Nephron (organoid): ENCODE measurements around the gene ARHGAP22.
A peak's percentile ranks its signal among the peaks of the same experiment; 100 is the strongest.

Experiments used
- H3K27ac Mint-ChIP-seq, 3 experiments: 2 replicates each; pipeline ENCODE4 v1.8.0; 2020; ENCODE audit warnings: mixed read lengths in 3 of 3, mild to moderate bottlenecking in 2 of 3, moderate library complexity in 1 of 3
- H3K27me3 Mint-ChIP-seq: 2 replicates; pipeline ENCODE4 v1.8.0; 2021; ENCODE audit warnings: low read depth, mild to moderate bottlenecking, moderate library complexity, mixed read lengths
- H3K36me3 Mint-ChIP-seq: 2 replicates; pipeline ENCODE4 v1.8.0; 2020; ENCODE audit warnings: low read depth, mixed read lengths
- H3K4me1 Mint-ChIP-seq: 2 replicates; pipeline ENCODE4 v1.8.0; 2020; ENCODE audit warnings: mixed read lengths
- H3K4me3 Mint-ChIP-seq, 3 experiments: 2 replicates each; pipeline ENCODE4 v1.8.0; 2020; ENCODE audit warnings: mild to moderate bottlenecking in 3 of 3, mixed read lengths in 3 of 3, moderate library complexity in 2 of 3
- H3K9me3 Mint-ChIP-seq: 2 replicates; pipeline ENCODE4 v1.8.0; 2020; ENCODE audit warnings: mixed read lengths
- CTCF ChIP-seq, 3 experiments: fragments of 200-600 bp; sonication (generic); IDR thresholded peaks; one replicate each; pipeline ENCODE4 v1.5.0; 2021; ENCODE audit warnings: antibody characterized with exemption in 3 of 3; ENCODE audit not compliant: unreplicated experiment in 3 of 3

The ARHGAP22 gene

GRCh38 chr10:48475943-48476278, 129.0 kb downstream of the ARHGAP22 start:
- Mint-ChIP-seq H3K27me3 (peaks cover 4% of the 10 kb centered on the region), H3K27ac (no peak overlapping the region), H3K4me3 (no peak overlapping the region), H3K36me3 (no peaks in the 10 kb centered on the region), H3K4me1 (peaks cover 20% of the 10 kb centered on the region), H3K9me3 (peaks cover 2% of the 10 kb centered on the region)
- no peak for TF ChIP-seq CTCF (IDR thresholded peaks at IDR 0.05; ENCODE audit: unreplicated experiment in 3 of 3)

DNA sequence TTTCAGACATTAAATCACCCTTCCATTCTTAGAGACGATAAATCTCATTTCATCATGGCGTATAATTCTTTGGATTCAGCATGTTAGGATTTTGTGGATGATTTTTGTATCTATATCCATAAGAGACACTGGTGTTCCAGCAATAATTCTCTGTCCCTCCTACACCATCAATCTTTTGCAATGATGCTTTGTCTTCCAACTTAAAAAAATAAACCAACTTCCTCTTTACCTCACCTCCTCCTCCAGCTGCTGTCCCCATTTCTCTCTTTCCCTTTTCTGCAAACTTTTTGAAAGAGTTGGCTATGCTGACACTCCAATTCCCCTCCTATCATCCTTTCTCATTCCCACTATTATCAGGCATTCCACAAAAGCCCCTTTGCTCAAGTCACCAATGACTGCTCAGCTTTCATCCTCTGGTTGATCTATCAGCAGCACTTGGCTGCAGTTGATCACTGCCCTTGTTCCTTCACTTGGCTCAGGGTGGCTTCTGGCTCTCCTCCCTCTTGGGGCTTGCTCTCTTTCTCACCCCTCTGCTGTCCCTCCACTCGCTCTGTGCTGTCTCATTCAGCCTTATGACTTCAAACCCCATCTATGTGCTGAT, 130.0 kb downstream of the ARHGAP22 start:
- Mint-ChIP-seq H3K9me3 (peaks cover 2% of the 10 kb centered on the region), H3K4me1 (peaks cover 28% of the 10 kb centered on the region), H3K4me3 (no peak overlapping the region), H3K27me3 (peaks cover 4% of the 10 kb centered on the region), H3K27ac (peak overlapping the region in 1 of 3 experiments; percentile 39), H3K36me3 (no peaks in the 10 kb centered on the region)
- no peak for TF ChIP-seq CTCF (IDR thresholded peaks at IDR 0.05; ENCODE audit: unreplicated experiment in 3 of 3)

- H3K4me1 Mint-ChIP-seq: peaks cover 34% of the 10 kb centered on the region
- H3K27ac Mint-ChIP-seq: no peak overlapping the region
- TF ChIP-seq CTCF (IDR thresholded peaks at IDR 0.05; ENCODE audit: unreplicated experiment in 3 of 3): no peak
- peaks cover 2% of the 10 kb centered on the region for H3K9me3 Mint-ChIP-seq
- peaks cover 4% of the 10 kb centered on the region for H3K27me3 Mint-ChIP-seq
- H3K4me3 Mint-ChIP-seq: no peak overlapping the region
- H3K36me3 Mint-ChIP-seq: no peaks in the 10 kb centered on the region
Observed at GRCh38 chr10:48473704-48474103, 131.2 kb downstream of the ARHGAP22 start.

- no peak for TF ChIP-seq CTCF (IDR thresholded peaks at IDR 0.05; ENCODE audit: unreplicated experiment in 3 of 3)
- no peak overlapping the region for H3K4me3 Mint-ChIP-seq
- H3K4me1 Mint-ChIP-seq: peaks cover 42% of the 10 kb centered on the region
- no peak overlapping the region for H3K27ac Mint-ChIP-seq
- no peaks in the 10 kb centered on the region for H3K27me3 Mint-ChIP-seq
- peaks cover 2% of the 10 kb centered on the region for H3K9me3 Mint-ChIP-seq
- H3K36me3 Mint-ChIP-seq: no peaks in the 10 kb centered on the region
Observed at GRCh38 chr10:48472501-48473069, 132.3 kb downstream of the ARHGAP22 start.

GRCh38 chr10:48470893-48471805, 133.7 kb downstream of the ARHGAP22 start:
- Mint-ChIP-seq H3K4me1 (peaks cover 42% of the 10 kb centered on the region), H3K9me3 (peaks cover 2% of the 10 kb centered on the region), H3K36me3 (no peaks in the 10 kb centered on the region), H3K27me3 (no peaks in the 10 kb centered on the region), H3K4me3 (no peak overlapping the region), H3K27ac (peak overlapping the region in 2 of 3 experiments; percentile 30 to 59)
- no peak for TF ChIP-seq CTCF (IDR thresholded peaks at IDR 0.05; ENCODE audit: unreplicated experiment in 3 of 3)
